Stimulated activated CD8-positive, alpha-beta memory T cell treated with anti-CD3 and anti-CD28 coated beads, Interleukin-15, amount 100 ng/mL, for 24 hours (primary cell): ENCODE results near the gene FBXO45.
"Not testable (repeated sequence)": the region's sequence is repeated elsewhere in the genome, so short reads cannot be mapped to it uniquely, and the experiment has no call there.

Experiments
- DNase-seq: peaks from one replicate; pipeline ENCODE4 v3.0.0-alpha.2; 2020; ENCODE audit warnings: low read depth

The FBXO45 gene

GRCh38 chr3:196568246-196569002, at the start of gene FBXO45, which contains the start of gene WDR53:
TSS of gene FBXO45 (plus strand) at chr3:196568660. CDS start at chr3:196568985, 325 bp downstream.
TSS of gene WDR53 (minus strand) at chr3:196568554. CDS start at chr3:196561475, 7,079 bp downstream.
- peak; percentile 87 for DNase-seq

GRCh38 chr3:196518966-196519717, 49.3 kb upstream of the FBXO45 start:
- DNase-seq: no peak

GRCh38 chr3:196519718-196520082, 48.8 kb upstream of the FBXO45 start:
- DNase-seq: no peak

- DNase-seq: not testable (repeated sequence)
These were observed 47.2 kb upstream of the FBXO45 start for GRCh38 chr3:196521291-196521690.

GRCh38 chr3:196523841-196524240, 44.6 kb upstream of the FBXO45 start:
- no peak for DNase-seq

GRCh38 chr3:196524527-196524926, 43.9 kb upstream of the FBXO45 start:
- no peak for DNase-seq

GRCh38 chr3:196525141-196525540, 43.3 kb upstream of the FBXO45 start:
- DNase-seq: no peak

GRCh38 chr3:196528639-196529233, 39.7 kb upstream of the FBXO45 start:
- DNase-seq: peak; percentile 88

GRCh38 chr3:196531418-196531817, 37.0 kb upstream of the FBXO45 start:
- no peak for DNase-seq

- no peak for DNase-seq
These were observed 35.2 kb upstream of the FBXO45 start for GRCh38 chr3:196533260-196533681.

- DNase-seq: peak; percentile 33
These were observed 31.0 kb upstream of the FBXO45 start for GRCh38 chr3:196537319-196537984.

- no peak for DNase-seq
These were observed 26.6 kb upstream of the FBXO45 start for GRCh38 chr3:196541684-196542445.

- no peak for DNase-seq
These were observed 23.9 kb upstream of the FBXO45 start for GRCh38 chr3:196544491-196544992.

- no peak for DNase-seq
These were observed 21.9 kb upstream of the FBXO45 start for GRCh38 chr3:196546537-196546936.

- no peak for DNase-seq
These were observed 21.4 kb upstream of the FBXO45 start for GRCh38 chr3:196547067-196547466.

GRCh38 chr3:196549312-196549711, 19.1 kb upstream of the FBXO45 start:
- not testable (repeated sequence) for DNase-seq

GRCh38 chr3:196550172-196550571, 18.3 kb upstream of the FBXO45 start:
- not testable (repeated sequence) for DNase-seq

GRCh38 chr3:196552253-196552652, 16.2 kb upstream of the FBXO45 start:
- DNase-seq: no peak

- no peak for DNase-seq
These were observed 14.9 kb upstream of the FBXO45 start for GRCh38 chr3:196553551-196553950.

- no peak for DNase-seq
These were observed 14.3 kb upstream of the FBXO45 start for GRCh38 chr3:196554205-196554604.

GRCh38 chr3:196555295-196555694, 13.2 kb upstream of the FBXO45 start:
- no peak for DNase-seq
